Endodermal cell (in vitro differentiated cells): ENCODE measurements around the gene CLMP. TPM values are rescaled to one million over a fixed set of nuclear protein-coding genes. Genes with fewer than 3 reads are reported as not detected.

ENCODE experiments used
- DNase-seq: peaks from one replicate; pipeline ENCODE4 v3.0.0-alpha.2; 2017
- H3K27ac ChIP-seq: 2 replicates; pipeline ENCODE4 v1.5.1; 2013; ENCODE audit warnings: mild to moderate bottlenecking, low read depth, low read length, moderate library complexity
- H3K27me3 ChIP-seq: 2 replicates; pipeline ENCODE4 v1.6.1; 2013; ENCODE audit warnings: mild to moderate bottlenecking, low read length, moderate library complexity; ENCODE audit not compliant: insufficient read depth, control insufficient read depth, poor library complexity, severe bottlenecking
- H3K36me3 ChIP-seq: 2 replicates; pipeline ENCODE4 v1.7.0; 2013; ENCODE audit warnings: mild to moderate bottlenecking, low read length, moderate library complexity; ENCODE audit not compliant: control insufficient read depth, insufficient read depth
- H3K4me1 ChIP-seq: one replicate; pipeline ENCODE4 v1.7.0; 2013; ENCODE audit warnings: low read length; ENCODE audit not compliant: control insufficient read depth, insufficient read depth
- H3K4me3 ChIP-seq: 2 replicates; pipeline ENCODE4 v1.5.1; 2013; ENCODE audit warnings: mild to moderate bottlenecking, low read length, moderate library complexity
- H3K9ac ChIP-seq: 2 replicates; pipeline ENCODE4 v1.6.1; 2013; ENCODE audit warnings: mild to moderate bottlenecking, low read length, moderate library complexity; ENCODE audit not compliant: poor library complexity, severe bottlenecking; ENCODE audit errors: extremely low read depth
- H3K9me3 ChIP-seq: 2 replicates; pipeline ENCODE4 v1.6.1; 2013; ENCODE audit warnings: mild to moderate bottlenecking, low read length, moderate library complexity; ENCODE audit not compliant: control insufficient read depth
- H3K27ac Mint-ChIP-seq: 2 replicates; pipeline ENCODE4 v1.8.0; 2020; ENCODE audit warnings: mixed read lengths
- H3K27me3 Mint-ChIP-seq: 2 replicates; pipeline ENCODE4 v1.8.0; 2021; ENCODE audit warnings: mild to moderate bottlenecking, mixed read lengths; ENCODE audit not compliant: insufficient read depth
- H3K36me3 Mint-ChIP-seq: 2 replicates; pipeline ENCODE4 v1.8.0; 2020; ENCODE audit warnings: low read depth, mixed read lengths
- H3K4me1 Mint-ChIP-seq: 2 replicates; pipeline ENCODE4 v1.8.0; 2020; ENCODE audit warnings: mixed read lengths
- H3K4me3 Mint-ChIP-seq: 2 replicates; pipeline ENCODE4 v1.8.0; 2020; ENCODE audit warnings: mild to moderate bottlenecking, moderate library complexity, mixed read lengths
- H3K9me3 Mint-ChIP-seq: 2 replicates; pipeline ENCODE4 v1.8.0; 2020; ENCODE audit warnings: mild to moderate bottlenecking, mixed read lengths
- CTCF ChIP-seq: fragments of 200-600 bp; sonication (generic); conservative IDR thresholded peaks from 2 replicates; pipeline ENCODE4 v1.5.0; 2021; ENCODE audit warnings: antibody characterized with exemption, mild to moderate bottlenecking
- whole genome bisulfite sequencing, 2 experiments: methylation state at CpG; one replicate each; pipeline versions ENCODE4 v1.1.5 to v1.1.7; 2013; ENCODE audit warnings: missing lambda C conversion rate in 2 of 2, mixed read lengths in 1 of 2; ENCODE audit not compliant: insufficient coverage in 1 of 2, insufficient read length in 1 of 2; 5-methylcytosine and 5-hydroxymethylcytosine counted together
- total RNA-seq, 2 donors: library from RNA; stranded (reverse); fragmentation: NEBNext Ultra II Directional in 1 of 2; extraction: Animal tissue kit (Norgen Biotek cat#: 25700) in 1 of 2; gene quantifications; 2 replicates in 1 of 2; 3 replicates in 1 of 2; pipeline ENCODE4 v1.2.1, GENCODE V29; 2021

The CLMP gene
- total RNA-seq, 2 donors from 2014 or later: 86.5 to 94.4 TPM

DNA sequence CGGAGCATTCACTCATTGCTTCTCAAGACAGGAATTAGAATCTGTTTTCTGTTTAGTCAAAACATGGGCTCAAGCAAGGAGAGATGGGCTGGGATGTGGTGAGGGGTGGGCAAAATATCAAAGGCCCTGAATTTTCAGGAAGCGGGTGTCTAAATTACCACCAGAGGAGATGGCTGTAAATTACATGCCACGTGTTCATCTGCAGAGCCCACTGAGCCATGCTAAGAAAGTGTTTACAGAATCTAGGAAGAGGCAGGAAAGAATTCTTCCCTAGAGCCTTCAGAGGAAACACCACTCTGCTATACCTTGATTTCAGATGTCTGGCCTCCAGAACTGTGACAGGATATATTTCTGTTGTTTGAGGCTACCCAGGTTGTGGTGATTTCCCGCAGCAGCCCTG lies 46.1 kb downstream of the CLMP start:
- Histone ChIP-seq H3K36me3 (peaks cover 59% of the 10 kb centered on the region), H3K27ac (no peak overlapping the region), H3K4me1 (peaks cover 7% of the 10 kb centered on the region), H3K4me3 (no peak overlapping the region), H3K27me3 (no peaks in the 10 kb centered on the region), H3K9me3 (peaks cover 5% of the 10 kb centered on the region), H3K9ac (no peak overlapping the region)
- Mint-ChIP-seq H3K4me3 (no peak overlapping the region), H3K4me1 (peaks cover 15% of the 10 kb centered on the region), H3K36me3 (peaks cover 22% of the 10 kb centered on the region), H3K27ac (no peak overlapping the region), H3K9me3 (no peaks in the 10 kb centered on the region), H3K27me3 (no peaks in the 10 kb centered on the region)
- DNase-seq: no peak
- TF ChIP-seq CTCF: no peak
- WGBS, 2 experiments: 96% methylated on average over 4 of the region's 4 CpGs

GRCh38 chr11:123145661-123146060 lies 49.4 kb downstream of the CLMP start:
- 91 to 93% methylated on average over 7 to 9 of the region's 9 CpGs for WGBS, 2 experiments
- DNase-seq: no peak
- Mint-ChIP-seq H3K36me3 (peaks cover 45% of the 10 kb centered on the region), H3K4me3 (no peak overlapping the region), H3K4me1 (peaks cover 11% of the 10 kb centered on the region), H3K27ac (no peak overlapping the region), H3K27me3 (no peaks in the 10 kb centered on the region), H3K9me3 (peaks cover 2% of the 10 kb centered on the region)
- Histone ChIP-seq H3K9ac (no peak overlapping the region), H3K27ac (no peak overlapping the region), H3K36me3 (peaks cover 75% of the 10 kb centered on the region), H3K4me1 (no peaks in the 10 kb centered on the region), H3K27me3 (no peaks in the 10 kb centered on the region), H3K9me3 (peaks cover 20% of the 10 kb centered on the region), H3K4me3 (no peak overlapping the region)
- TF ChIP-seq CTCF: no peak

DNA sequence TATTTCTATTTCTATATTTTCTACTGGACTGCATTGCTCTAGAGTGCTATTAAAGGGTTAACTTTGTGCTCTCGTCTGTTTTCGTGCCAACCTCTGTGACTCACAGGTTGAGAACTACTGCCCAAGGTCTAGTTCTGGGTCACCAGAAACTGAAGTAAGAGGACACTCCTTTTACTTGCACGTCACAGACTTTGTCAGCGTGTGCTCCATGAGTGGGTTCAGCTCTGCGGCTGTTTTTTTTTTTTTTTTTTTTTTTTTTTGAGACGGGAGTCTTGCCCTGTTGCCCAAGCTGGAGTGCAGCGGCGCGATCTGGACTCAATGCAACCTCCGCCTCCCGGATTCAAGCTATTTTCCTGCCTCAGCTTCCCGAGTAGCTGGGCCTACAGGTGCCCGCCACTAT lies 49.8 kb downstream of the CLMP start:
- H3K4me3 ChIP-seq: no peak overlapping the region
- no peak overlapping the region for H3K9ac ChIP-seq
- Mint-ChIP-seq H3K4me3 (no peak overlapping the region), H3K36me3 (peaks cover 45% of the 10 kb centered on the region), H3K27me3 (no peaks in the 10 kb centered on the region), H3K9me3 (peaks cover 2% of the 10 kb centered on the region), H3K27ac (no peak overlapping the region), H3K4me1 (peaks cover 10% of the 10 kb centered on the region)
- H3K27me3 ChIP-seq: no peaks in the 10 kb centered on the region
- TF ChIP-seq CTCF: no peak
- 78 to 93% methylated on average over 3 to 13 of the region's 13 CpGs for WGBS, 2 experiments
- peaks cover 75% of the 10 kb centered on the region for H3K36me3 ChIP-seq
- H3K27ac ChIP-seq: no peak overlapping the region
- H3K4me1 ChIP-seq: no peaks in the 10 kb centered on the region
- peaks cover 20% of the 10 kb centered on the region for H3K9me3 ChIP-seq
- DNase-seq: no peak
